Hindlimb muscle (tissue), 1 donor: ENCODE results near the gene EIF5. TPM values are rescaled to one million over a fixed set of nuclear protein-coding genes. Genes with fewer than 3 reads are reported as not detected.
"Not testable (repeated sequence)": the region's sequence is repeated elsewhere in the genome, so short reads cannot be mapped to it uniquely, and the experiment has no call there.

Experiments used
- DNase-seq: peaks from one replicate; pipeline ENCODE4 v3.0.0-alpha.2; 2013
- polyA plus RNA-seq: library from polyadenylated mRNA; unstranded; fragments of 120-200 nt; gene quantifications from one replicate; pipeline ENCODE4 v1.2.1, GENCODE V29; 2013; ENCODE audit not compliant: insufficient read length

EIF5 gene
- polyA plus RNA-seq, 1 donor, result 191 TPM

DNA sequence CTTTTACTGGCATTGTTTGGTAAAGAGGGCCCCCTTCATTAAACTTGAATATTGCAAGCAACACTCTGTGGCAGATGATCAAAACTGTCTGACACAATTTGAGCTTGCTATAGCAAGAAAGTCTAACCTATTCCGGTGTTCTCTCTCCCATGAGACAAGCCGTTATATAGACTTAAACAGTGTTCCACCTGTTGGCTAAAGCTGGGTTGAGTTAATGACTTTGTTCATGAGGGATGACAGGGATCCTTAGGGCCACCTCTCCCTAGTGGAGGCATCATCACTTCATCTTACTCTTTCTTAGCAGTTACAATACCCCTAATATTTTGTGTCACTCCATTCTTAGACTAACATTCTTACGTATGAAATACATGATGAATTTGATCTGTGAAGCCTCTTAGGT is 3.8 kb downstream of the EIF5 start:
- no peak for DNase-seq

DNA sequence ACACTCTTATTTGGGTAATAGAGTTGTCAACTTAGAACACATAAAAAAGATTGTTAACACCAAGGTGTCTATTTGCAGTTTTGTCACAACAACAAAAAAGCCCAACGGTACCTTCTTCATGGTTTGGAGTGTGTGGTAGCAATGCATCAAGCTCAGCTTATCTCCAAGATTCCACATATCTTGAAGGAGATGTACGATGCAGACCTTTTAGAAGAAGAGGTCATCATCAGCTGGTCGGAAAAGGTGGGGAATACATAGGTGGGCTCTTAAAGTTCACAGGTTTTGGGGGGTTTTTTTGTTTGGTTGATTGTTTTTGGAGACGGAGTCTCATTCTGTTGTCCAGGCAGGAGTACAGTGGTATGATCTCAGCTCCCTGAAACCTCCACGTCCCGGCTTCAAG is 5.5 kb downstream of the EIF5 start:
- no peak for DNase-seq

DNA sequence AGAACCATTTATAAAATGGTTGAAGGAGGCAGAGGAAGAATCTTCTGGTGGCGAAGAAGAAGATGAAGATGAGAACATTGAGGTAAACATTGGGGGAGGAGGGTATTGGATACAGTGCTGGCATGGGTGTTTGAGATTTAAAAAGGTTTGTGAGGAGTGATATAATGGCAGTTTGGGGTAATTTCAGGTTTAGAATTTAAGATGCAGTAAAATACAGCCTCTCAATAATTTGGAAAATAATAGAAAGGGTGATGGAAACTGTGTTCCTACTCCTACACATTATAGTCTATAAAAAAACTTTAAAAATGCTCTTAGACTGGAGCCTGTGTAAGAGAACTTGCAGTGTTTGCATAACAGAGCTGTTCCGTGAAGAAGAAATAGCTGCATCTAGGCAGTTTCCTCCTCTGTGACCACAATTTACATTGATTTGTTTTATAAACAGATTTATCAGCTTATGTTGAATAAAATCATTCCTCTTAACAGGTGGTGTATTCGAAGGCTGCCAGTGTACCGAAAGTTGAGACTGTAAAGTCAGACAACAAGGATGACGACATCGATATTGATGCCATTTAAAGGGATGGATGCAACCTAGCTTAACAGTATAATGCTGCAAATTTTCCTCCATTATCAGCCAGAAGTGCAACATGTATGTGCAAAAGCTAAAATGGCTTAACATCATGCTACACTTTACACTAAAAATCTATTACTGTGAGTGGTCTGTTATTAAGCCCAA is 6.6 kb downstream of the EIF5 start:
- no peak for DNase-seq

DNA sequence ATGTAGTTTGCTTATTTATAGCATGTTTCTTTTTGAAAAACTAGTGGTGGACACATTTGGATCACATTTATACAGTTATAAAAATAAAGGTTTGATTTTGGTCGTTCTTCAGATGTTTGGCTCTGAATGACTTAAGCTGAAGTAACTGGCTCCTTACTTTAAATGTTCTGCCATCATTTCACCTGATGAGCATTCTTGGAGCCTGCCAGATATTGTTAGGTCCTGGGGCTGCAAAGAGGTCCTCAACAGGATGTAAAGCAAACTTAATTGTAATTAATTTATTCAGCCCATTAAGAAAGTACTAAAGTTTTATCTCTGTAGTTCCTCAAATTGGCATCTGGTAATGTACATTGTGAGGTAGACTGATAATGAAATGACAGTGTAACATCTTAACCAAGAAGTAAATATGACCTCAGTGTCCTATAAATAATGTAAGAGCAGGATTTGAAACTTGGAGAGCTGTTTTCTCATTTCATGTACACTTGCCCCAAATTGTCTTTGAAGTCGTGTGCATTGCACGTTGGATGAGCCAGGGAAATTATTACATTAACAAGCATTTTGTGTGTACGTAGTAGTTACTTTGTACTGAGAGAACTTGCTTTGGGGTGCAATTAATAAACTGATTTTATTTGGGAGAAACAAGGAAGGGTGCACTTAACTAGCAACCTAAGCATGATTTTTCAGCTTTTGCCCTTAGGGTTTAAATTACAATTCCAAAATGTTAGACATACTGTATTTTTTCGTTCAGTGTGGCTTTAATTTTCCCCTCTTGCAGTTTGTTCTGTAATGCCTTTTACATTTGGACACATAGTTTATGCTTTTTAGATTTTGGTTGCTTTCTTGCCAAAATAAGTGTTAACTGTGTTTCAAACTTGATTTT is 7.5 kb downstream of the EIF5 start:
- DNase-seq, result no peak

DNA sequence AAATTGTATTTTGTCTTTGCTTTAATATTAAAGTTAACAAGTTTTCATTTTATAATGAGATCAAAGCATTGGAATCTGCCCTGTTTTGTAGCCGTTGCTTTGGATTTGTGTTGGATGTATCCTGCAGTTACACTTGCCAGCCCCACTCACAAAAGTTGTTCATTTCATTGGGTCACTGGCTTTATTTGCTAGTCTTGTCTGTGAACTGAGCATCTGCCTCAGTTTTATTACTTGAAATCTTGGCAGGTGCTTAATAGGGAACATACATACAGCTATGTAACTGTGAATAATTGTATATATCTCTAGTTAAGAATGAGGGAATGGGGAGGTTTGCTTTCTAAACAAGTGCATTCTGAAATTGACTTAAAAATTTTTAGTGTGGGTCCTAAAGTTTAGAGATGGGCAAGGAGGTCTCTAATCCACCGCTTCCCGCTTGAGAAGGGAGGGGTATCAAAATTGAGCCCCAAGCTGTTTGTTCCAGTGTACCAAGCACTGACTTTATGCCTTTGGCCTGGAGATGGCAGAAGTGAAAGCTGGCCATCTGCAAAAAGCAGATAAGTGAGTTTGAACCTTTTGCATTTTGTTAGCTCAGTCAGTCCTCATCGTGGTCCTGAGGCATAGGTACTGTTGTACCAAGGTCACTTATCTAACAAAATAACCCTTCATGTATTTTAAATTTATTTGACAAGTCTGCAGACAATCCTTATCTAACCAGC is 9.3 kb downstream of the EIF5 start:
- no peak for DNase-seq

DNA sequence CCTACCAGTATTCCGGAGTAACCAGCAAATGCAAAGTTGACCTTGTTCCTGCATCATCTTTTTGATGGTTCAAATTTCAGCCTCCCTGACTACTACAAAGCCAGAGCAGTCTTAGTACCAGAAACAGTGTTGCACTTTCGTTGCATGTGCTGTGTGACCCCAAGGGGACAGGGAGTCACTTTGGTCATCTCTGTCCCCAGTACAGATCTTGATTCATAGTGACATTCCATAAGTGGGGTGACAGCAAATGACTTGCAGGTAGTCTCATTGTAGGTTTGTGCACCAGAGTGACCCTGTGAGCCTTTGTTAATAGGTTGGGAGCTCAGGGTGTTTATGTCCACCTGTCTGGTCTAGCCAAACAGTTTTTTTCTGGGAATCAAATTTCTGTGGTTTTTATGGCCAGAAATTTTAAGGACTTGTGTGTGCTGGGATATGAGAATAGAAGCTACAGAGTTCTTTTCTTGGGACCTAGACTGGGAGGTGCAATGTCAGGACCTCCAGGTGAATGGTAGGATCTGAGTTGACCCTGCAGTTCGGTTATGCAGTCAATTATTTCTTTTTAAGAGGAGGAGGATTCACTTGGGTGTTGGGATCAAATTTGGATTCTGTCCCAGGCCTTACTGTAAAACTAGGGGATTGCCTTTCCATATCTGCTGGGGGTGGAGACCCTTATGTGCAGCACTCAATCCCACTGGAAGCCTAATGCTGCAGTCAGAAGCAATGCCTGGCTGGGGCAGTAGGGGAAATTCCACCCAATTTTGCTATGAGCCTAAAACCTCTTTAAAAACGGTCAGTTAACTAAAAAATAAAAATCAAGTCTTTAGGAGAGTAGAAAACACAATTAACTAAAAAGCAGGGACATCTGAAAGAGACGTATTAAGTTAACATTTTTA is 10.1 kb downstream of the EIF5 start:
- DNase-seq, result no peak

DNA sequence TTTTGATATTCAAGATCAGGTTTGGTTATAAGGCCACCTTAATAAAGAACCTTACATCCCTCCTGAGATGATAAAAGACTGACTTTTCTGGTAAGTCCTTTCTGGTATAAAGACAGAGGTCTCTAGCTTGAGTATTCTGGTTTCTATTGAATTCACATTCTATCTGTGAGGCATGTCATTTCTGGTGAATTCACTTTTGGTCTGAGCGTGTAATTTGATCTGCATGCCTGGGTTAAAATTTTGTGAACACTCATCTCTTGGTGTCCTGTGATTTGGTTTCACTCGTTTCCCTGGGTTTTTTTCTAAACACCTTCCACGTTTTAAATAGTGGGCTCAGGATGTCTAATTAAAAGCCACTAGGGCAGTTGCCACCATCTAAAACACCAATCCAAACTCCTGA is 12.2 kb downstream of the EIF5 start:
- DNase-seq, result no peak

DNA sequence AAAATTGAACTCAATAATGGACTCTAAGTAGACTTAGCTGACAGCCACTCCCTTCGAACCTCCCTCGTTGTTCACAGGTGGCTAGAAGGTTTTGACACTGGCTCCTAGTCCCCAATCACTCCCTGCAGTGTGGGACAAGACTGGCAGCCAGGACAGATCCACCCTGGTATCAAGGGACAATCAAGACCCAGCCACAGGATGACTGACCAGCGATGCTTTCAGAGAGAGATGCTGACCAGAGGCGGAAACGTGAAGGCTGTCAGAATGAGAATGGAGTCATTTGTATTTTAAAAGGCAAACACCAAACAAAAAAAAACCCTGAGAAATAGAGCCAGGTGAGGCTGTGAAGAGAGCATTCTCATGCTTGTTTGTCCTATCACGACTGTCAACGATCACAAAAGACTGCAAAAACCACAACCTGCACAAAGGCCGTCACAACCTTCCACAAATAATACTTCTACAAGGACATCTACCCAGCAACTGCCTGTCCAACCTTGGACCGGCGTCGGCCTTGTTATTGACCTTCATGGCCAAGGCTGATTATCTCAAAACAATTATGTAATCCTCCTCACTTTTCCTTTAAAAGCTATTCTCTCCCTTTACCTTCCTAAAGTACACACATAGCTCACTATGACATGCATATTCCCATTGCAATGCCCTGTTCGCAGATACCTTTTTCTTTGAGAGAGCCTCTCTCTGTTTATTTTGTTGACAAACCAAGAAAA is 13.2 kb downstream of the EIF5 start:
- DNase-seq, result no peak

DNA sequence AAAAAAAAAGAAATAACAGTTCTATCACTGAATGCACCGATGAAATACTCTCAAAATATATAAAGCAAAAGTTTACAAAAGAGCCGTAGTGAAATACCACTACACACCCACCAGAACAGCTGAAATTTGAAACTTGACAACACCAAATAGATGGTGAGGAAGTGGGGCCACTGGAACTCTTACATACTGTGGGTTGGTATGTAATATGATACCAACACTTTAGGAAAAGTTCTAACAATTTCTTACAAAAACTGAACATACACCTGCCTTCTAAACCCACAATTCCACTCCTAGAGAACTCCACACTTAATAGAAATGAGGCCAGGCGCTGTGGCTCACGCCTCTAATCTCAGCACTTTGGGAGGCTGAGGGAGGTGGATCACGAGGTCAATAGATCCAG is 14.1 kb downstream of the EIF5 start:
- no peak for DNase-seq

DNA sequence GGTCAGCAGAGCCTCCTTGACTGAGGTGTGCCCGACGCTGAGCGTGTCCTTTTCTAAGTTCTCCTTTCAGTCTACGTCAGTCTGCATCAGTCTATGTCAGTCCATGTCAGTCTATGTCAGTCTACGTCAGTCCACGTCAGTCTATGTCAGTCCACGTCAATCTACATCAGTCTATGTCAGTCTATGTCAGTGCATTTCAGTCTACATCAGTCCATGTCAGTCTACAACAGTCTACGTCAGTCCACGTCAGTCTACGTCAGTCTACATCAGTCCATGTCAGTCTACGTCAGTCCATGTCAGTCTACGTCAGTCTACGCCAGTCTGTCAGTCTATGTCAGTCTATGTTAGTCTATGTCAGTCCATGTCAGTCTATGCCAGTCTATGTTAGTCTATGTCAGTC is 15.9 kb downstream of the EIF5 start:
- DNase-seq, result no peak

DNA sequence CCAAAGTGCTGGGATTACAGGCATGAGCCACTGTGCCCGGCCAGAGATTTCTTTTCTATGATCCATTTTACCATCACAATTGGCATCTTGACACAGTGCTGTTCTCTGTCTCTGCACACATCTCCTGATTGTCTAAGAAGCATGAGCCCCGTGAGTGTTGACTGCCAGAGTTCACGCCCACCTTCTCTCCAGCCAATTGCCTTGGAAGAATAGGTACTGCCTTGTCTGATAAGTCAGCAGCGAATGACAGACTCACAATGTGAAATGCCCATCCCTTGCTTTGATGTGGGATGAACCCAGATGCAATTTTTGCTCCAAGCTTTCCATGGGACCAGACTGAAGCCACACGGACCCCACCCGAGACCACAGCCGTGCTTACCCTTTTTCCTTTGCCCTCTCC is 19.3 kb downstream of the EIF5 start:
- no peak for DNase-seq

DNA sequence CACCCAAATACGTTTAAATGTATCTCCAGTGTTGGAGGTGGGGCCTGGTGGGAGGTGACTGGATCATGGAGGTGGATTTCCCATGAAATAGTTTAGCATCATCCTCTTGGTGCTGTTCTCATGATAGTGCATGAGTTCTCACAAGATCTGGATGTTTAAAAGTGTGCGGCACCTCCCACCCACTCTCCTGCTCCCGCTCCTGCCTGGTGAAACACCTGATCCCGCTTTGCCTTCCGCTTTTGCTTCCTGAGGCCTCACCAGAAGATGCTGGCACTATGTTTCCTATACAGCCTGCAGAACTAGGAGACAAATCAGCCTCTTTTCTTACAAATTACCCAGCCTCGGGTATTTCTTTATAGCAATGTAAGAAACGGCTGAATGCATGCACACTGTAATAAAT is 20.1 kb downstream of the EIF5 start:
- no peak for DNase-seq

DNA sequence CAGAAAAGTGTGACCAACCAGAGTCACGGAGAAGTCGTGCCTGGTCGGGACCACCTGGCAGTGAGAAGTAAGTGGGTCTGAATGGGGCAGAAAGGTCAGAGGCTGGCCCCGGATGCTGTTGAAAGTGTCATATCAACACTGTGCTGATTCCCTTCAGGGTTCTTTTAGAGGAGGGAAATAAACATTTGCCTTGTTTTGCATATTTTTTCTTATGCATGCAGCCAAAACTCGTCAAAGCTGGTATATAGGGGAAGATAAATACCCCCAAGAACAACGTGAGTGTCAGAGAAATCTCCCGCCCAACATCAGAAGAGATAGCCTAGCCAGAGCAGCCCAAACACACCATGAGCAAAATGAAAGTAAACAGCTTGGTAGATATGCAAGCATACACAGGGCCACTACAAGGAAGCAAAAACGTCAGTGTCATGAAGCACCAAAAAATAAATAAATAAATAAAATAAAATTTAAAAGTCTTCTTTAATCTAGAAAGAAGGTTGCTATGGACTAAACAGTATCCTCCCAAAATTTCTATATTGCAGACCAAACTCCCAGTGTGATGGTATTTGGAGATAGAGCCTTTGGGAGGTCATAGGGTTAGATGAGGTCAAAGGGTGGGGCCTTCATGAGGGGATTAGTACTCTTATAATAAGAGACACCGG is 22.1 kb downstream of the EIF5 start:
- DNase-seq, result no peak

DNA sequence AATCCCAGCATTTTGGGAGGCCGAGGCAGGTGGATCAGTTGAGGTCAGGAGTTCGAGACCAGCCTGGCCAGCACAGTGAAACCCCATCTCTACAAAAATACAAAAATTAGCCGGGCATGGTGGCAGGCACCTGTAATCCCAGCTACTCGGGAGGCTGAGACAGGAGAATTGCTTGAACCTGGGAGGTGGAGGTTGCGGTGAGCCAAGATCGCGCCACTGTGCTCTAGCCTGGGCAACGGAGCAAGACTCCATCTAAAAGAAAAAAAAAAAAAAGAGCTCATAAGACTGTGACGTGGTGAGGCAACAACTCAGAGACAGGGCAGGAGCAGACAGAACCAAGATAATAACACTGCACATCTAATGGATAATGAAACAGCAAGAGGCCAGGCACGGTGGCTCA is 23.5 kb downstream of the EIF5 start:
- not testable (repeated sequence) for DNase-seq

DNA sequence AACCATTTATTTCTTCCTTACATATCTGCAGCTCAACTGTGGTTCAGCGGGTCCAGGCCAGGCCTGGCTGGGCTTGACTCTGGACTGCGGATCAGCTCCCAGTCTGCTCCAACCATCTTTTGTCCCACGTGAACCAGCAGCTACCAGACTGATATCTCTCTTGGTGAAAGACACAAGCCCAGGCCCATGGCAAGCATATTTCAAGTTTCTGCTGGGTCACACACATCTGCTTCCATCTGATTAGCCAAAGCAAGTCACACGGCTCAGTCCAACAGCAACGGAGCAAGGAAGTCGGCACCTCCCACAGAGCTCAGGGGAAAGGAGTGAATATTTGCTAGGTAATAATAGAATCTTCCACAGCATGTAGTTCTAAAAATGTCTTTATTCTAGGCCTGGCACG is 26.5 kb downstream of the EIF5 start:
- DNase-seq, result no peak

DNA sequence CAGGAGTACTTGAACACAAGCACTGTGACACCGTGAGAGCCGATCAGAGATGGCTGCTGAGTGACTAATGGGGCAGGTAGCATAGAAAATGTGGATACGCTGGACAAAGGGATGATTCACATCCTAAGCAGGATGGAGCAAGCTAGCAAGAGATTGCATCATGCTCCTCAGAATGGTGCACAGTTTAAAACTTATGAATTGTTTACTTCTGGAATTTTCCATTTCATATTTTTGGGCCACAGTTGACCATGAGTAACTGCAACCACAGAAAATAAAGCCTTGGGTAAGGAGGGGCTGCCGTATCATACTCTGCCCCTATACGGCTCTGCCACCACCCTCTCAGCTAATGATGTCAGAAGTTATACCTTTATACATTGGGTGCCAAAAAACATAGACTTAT is 27.8 kb downstream of the EIF5 start:
- no peak for DNase-seq

DNA sequence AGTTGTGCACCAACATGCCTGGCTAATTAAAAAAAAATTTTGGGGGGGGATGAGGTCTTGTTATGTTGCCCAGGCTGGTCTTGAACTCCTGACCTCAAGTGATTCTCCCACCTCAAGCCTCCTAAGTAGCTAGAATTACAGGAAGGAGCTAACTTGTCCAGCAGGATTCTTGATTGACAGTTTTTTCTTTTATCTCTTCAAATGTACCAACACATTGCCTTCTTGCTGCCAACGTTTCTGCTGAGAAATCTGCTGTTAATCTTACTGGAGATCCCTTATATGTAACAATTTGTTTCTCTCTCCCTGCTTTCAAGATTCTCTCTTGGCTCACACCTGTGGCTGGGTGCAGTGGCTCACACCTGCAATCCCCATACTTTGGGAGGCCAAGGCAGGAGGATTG is 28.7 kb downstream of the EIF5 start:
- no peak for DNase-seq

DNA sequence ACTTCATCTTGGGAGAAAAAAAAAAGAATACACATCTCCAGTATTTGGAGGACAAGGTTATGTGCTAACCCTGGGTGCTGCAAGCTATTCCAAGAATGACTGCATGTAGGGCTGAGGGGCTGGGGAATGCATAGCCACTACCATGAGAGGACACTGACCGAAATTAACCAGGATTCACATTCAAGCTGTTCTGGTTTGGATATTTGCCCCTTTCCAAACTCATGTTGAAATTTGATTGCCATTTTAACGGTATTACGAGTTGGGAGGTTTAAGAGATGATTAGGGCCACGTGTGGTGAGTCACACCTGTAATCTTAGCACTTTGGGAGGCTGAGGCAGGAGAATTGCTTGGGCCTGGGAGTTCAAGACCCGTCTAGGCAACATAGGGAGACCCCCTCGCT is 32.7 kb downstream of the EIF5 start:
- DNase-seq, result no peak

DNA sequence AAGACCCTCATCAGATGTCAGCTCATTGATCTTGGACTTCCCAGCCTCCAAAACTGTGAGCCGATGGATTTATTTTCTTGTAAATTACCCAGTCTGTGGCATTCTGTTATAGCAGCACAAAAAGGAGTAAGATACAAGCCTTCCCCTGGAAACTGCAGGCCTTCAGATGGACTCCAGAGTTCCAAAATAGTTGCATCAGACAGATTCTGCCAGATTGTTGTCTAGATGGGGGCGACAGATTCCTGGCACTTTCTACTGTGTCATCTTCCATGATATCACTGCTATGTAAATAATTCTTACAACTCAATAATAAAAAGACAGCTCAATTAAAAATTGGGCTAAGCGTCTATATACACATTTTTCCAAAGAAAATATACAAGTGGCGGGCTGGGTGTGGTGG is 34.0 kb downstream of the EIF5 start:
- no peak for DNase-seq

DNA sequence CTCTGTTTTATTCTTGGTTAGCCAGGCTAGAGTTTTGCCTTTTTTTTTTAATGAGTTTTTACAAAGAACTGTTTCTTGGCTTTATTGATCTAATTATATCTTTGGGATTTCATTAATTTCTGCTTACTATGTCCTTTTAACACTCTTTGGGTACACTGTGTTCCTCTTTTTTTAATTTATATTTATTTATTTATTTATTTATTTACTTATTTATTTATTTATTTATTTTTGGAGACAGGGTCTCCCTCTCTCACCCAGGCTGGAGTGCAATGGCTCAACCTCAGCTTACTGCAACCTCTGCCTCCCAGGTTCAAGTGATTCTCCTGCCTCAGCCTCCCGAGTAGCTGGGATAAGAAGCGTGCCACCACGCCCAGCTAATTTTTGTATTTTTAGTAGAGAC is 36.0 kb downstream of the EIF5 start:
- no peak for DNase-seq

DNA sequence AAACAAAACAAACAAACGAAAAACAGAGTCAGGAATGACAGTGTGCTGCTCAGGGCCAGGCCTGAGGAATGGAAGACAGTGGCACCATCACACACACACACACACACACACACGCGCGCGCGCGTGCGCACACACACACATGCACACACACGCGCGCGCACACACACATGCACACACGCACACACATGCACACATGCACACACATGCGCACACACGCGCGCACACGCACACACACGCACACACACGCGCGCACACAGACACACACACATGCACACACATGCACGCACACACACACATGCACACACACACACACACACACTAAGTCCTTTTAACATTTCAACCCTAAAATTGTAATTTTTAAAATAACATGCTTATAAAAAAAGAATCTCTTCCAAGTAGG is 38.0 kb downstream of the EIF5 start:
- no peak for DNase-seq
